A673 (cell line): Measurements from ENCODE around the gene TMEM72. TPM values are rescaled to one million over a fixed set of nuclear protein-coding genes. Genes with fewer than 3 reads are reported as not detected.

ENCODE experiments used
- BruUV-seq: library from RNA; stranded (reverse); fragments of 400-500 nt; replicated peaks from 2 replicates; lab custom pipeline; 2021; lab: Mats Ljungman, UMichigan
- CTCF ChIA-PET: fragments of 300-600 bp; sonication (Branson Sonifier 250); formaldehyde crosslinking; loops from one replicate; lab custom pipeline; 2022; ENCODE audit warnings: antibody characterized with exemption; lab: Charles Lee
- POLR2A ChIA-PET: fragments of 300-600 bp; sonication (Branson Sonifier 250); formaldehyde crosslinking; loops from one replicate; lab custom pipeline; 2022; ENCODE audit warnings: antibody characterized with exemption; ENCODE audit not compliant: low non-redundant PET; lab: Charles Lee
- DNase-seq: peaks from one replicate; pipeline ENCODE4 v3.0.0-alpha.2; 2015; ENCODE audit warnings: low spot score
- H3K27ac ChIP-seq: fragments of 200-600 bp; sonication (generic); 2 replicates; pipeline ENCODE4 v1.5.1; 2016; ENCODE audit warnings: mixed run types, low read depth, mild to moderate bottlenecking, mixed read lengths, antibody characterized with exemption, low read length; ENCODE audit not compliant: poor library complexity, severe bottlenecking
- H3K27me3 ChIP-seq: fragments of 200-600 bp; sonication (generic); replicated peaks from 2 replicates; pipeline ENCODE4 v1.6.1; 2017; ENCODE audit warnings: mixed run types, low read depth, mild to moderate bottlenecking, mixed read lengths, antibody characterized with exemption, low read length; ENCODE audit not compliant: insufficient read depth, poor library complexity
- H3K36me3 ChIP-seq: fragments of 200-600 bp; sonication (generic); 2 replicates; pipeline ENCODE4 v1.6.1; 2016; ENCODE audit warnings: mixed run types, mild to moderate bottlenecking, mixed read lengths, antibody characterized with exemption, low read length; ENCODE audit not compliant: insufficient read depth, poor library complexity, severe bottlenecking
- H3K4me1 ChIP-seq: fragments of 200-600 bp; sonication (generic); 2 replicates; pipeline ENCODE4 v1.6.1; 2017; ENCODE audit warnings: mixed run types, mild to moderate bottlenecking, mixed read lengths, antibody characterized with exemption, low read length; ENCODE audit not compliant: insufficient read depth, poor library complexity, severe bottlenecking
- H3K4me3 ChIP-seq: fragments of 200-600 bp; sonication (generic); 2 replicates; pipeline ENCODE4 v1.5.1; 2016; ENCODE audit warnings: low read depth, mixed run types, mild to moderate bottlenecking, mixed read lengths, low read length; ENCODE audit not compliant: poor library complexity, severe bottlenecking
- H3K9me3 ChIP-seq: fragments of 200-600 bp; sonication (generic); 2 replicates; pipeline ENCODE4 v1.6.1; 2016; ENCODE audit warnings: mixed run types, low read depth, mild to moderate bottlenecking, mixed read lengths, antibody characterized with exemption, low read length; ENCODE audit not compliant: poor library complexity, severe bottlenecking
- CTCF ChIP-seq: fragments of 300-800, 200-600 bp; sonication (generic); conservative IDR thresholded peaks from 2 replicates; pipeline ENCODE4 v1.5.1; 2017; ENCODE audit warnings: low read depth, mild to moderate bottlenecking, antibody characterized with exemption, low read length, moderate library complexity, mixed read lengths
- EZH2 ChIP-seq: fragments of 200-600 bp; sonication (generic); IDR thresholded peaks from 2 replicates; pipeline ENCODE4 v1.6.1; 2017; ENCODE audit warnings: borderline replicate concordance, low read depth, mild to moderate bottlenecking, mixed read lengths, antibody characterized with exemption, low read length; ENCODE audit not compliant: poor library complexity, severe bottlenecking
- intact Hi-C: fragments of 100-400 bp; cut with micrococcal nuclease; formaldehyde crosslinking; loops from one replicate; pipeline ENCODE4 v1.10.0; 2022; ENCODE audit not compliant: unreplicated experiment
- total RNA-seq: library from RNA; stranded (reverse); gene quantifications from 2 replicates; pipeline ENCODE4 v1.2.3, GENCODE V29; 2021

Gene TMEM72
- total RNA-seq, 1 experiment from 2014 or later: 0.80 TPM

- H3K9me3 ChIP-seq: no peaks in the 10 kb centered on the region
- DNase-seq: no peak
- BruUV-seq: no TSS peak
- intact Hi-C loops: loop anchor here (10.0 kb wide), 1 partner anchor 1295 kb away; no protein-coding TSS in a partner anchor
- H3K4me1 ChIP-seq: peaks cover 9% of the 10 kb centered on the region
- no peak overlapping the region for H3K27ac ChIP-seq
- POLR2A ChIA-PET: no interaction called here
- H3K36me3 ChIP-seq: no peaks in the 10 kb centered on the region
- H3K27me3 ChIP-seq: no peaks in the 10 kb centered on the region
- TF ChIP-seq CTCF (no peak), EZH2 (no peak)
- CTCF ChIA-PET: no interaction called here
- no peak overlapping the region for H3K4me3 ChIP-seq
Observed at GRCh38 chr10:44969854-44970253, 58.7 kb downstream of the TMEM72 start.

- CTCF ChIA-PET: no interaction called here
- TF ChIP-seq EZH2 (no peak), CTCF (no peak)
- POLR2A ChIA-PET: no interaction called here
- DNase-seq: no peak
- no peaks in the 10 kb centered on the region for H3K9me3 ChIP-seq
- H3K4me3 ChIP-seq: no peak overlapping the region
- BruUV-seq: no TSS peak
- H3K36me3 ChIP-seq: no peaks in the 10 kb centered on the region
- H3K27ac ChIP-seq: no peak overlapping the region
- H3K4me1 ChIP-seq: peaks cover 13% of the 10 kb centered on the region
- intact Hi-C loops: loop anchor here (10.0 kb wide), 1 partner anchor 1296 kb away; no protein-coding TSS in a partner anchor
- H3K27me3 ChIP-seq: no peaks in the 10 kb centered on the region
Observed at GRCh38 chr10:44970812-44971395, 59.8 kb downstream of the TMEM72 start.

- CTCF ChIA-PET: no interaction called here
- intact Hi-C loops: loop anchor here (10.0 kb wide), 1 partner anchor 1297 kb away; no protein-coding TSS in a partner anchor
Observed at GRCh38 chr10:44971434-44971833, 60.3 kb downstream of the TMEM72 start.

More at GRCh38 chr10:44971434-44971833, 60.3 kb downstream of the TMEM72 start:
- Histone ChIP-seq H3K4me3 (no peak overlapping the region), H3K9me3 (no peaks in the 10 kb centered on the region), H3K4me1 (peaks cover 13% of the 10 kb centered on the region), H3K27me3 (no peaks in the 10 kb centered on the region), H3K36me3 (no peaks in the 10 kb centered on the region), H3K27ac (no peak overlapping the region)
- POLR2A ChIA-PET: no interaction called here
- DNase-seq: no peak
- no TSS peak for BruUV-seq
- TF ChIP-seq EZH2: no peak
- no peak for TF ChIP-seq CTCF
